Cardiac muscle cell (in vitro differentiated cells and primary cell): Measurements from ENCODE around the gene WBP1L. TPM values are rescaled to one million over a fixed set of nuclear protein-coding genes. Genes with fewer than 3 reads are reported as not detected.
A peak's percentile ranks its signal among the peaks of the same experiment; 100 is the strongest.

ENCODE experiments used
- DNase-seq, 2 donors: peaks; one replicate each; pipeline versions ENCODE4 v3.0.0 to v3.0.0-alpha.2; 2010 to 2017; ENCODE audit warnings: low read depth in 1 of 2, low spot score in 1 of 2
- H3K27ac ChIP-seq: fragments of 200-600 bp; sonication (generic); 2 replicates; pipeline ENCODE4 v1.5.1; 2016
- H3K27me3 ChIP-seq: fragments of 200-600 bp; sonication (generic); 2 replicates; pipeline ENCODE4 v1.6.0; 2016; ENCODE audit warnings: control low read depth
- H3K36me3 ChIP-seq: fragments of 200-600 bp; sonication (generic); 2 replicates; pipeline ENCODE4 v1.5.1; 2016; ENCODE audit warnings: control low read depth
- H3K4me1 ChIP-seq: fragments of 200-600 bp; sonication (generic); 2 replicates; pipeline ENCODE4 v1.8.1; 2017; ENCODE audit warnings: low read depth, mild to moderate bottlenecking, mixed run types
- H3K4me3 ChIP-seq: fragments of 200-600 bp; sonication (generic); 2 replicates; pipeline ENCODE4 v1.5.1; 2016; ENCODE audit warnings: mild to moderate bottlenecking
- H3K9me3 ChIP-seq: fragments of 200-600 bp; sonication (generic); 2 replicates; pipeline ENCODE4 v1.5.1; 2017; ENCODE audit warnings: low read depth, mild to moderate bottlenecking, control low read depth
- polyA plus RNA-seq: library from polyadenylated mRNA; unstranded; fragments of >200 nt; fragmentation: Nextera tagmentation; extraction: Ambion mirVana; gene quantifications from 2 replicates; pipeline ENCODE4 v1.2.1, GENCODE V29; 2016
- total RNA-seq: library from RNA; depleted of rRNA; stranded (reverse); fragments of >200 nt; gene quantifications from 2 replicates; pipeline ENCODE4 v1.2.3, GENCODE V29; 2016
- TF ChIP-seq, protein P1 (sequence below): IDR thresholded peaks from 2 replicates; pipeline ENCODE4 v1.5.1; 2012; ENCODE audit warnings: low read depth, mild to moderate bottlenecking, low read length

WBP1L gene
- total and polyA plus RNA-seq, 2 experiments from 2014 or later: 14.2 to 43.9 TPM

DNA sequence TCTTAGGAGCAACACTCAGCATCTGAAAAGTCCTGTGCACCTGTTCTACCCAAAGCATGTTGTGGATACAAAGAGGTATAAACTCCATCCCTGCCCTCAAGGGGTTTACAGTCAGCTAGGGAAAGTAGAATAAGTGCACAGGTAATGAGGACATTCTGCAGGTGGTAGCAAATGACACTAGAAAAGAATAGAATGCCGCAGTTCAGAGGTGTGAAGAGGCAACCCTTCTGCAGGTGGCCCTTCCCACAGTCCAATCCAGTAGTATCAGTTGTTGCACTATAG is 36.7 kb downstream of the WBP1L start:
- Histone ChIP-seq H3K4me3 (no peak overlapping the region), H3K36me3 (no peaks in the 10 kb centered on the region), H3K4me1 (peaks cover 72% of the 10 kb centered on the region), H3K27ac (no peak overlapping the region), H3K9me3 (no peaks in the 10 kb centered on the region), H3K27me3 (no peaks in the 10 kb centered on the region)
- no peak for DNase-seq
- TF ChIP-seq, protein P1, sequence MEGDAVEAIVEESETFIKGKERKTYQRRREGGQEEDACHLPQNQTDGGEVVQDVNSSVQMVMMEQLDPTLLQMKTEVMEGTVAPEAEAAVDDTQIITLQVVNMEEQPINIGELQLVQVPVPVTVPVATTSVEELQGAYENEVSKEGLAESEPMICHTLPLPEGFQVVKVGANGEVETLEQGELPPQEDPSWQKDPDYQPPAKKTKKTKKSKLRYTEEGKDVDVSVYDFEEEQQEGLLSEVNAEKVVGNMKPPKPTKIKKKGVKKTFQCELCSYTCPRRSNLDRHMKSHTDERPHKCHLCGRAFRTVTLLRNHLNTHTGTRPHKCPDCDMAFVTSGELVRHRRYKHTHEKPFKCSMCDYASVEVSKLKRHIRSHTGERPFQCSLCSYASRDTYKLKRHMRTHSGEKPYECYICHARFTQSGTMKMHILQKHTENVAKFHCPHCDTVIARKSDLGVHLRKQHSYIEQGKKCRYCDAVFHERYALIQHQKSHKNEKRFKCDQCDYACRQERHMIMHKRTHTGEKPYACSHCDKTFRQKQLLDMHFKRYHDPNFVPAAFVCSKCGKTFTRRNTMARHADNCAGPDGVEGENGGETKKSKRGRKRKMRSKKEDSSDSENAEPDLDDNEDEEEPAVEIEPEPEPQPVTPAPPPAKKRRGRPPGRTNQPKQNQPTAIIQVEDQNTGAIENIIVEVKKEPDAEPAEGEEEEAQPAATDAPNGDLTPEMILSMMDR: no peak

DNA sequence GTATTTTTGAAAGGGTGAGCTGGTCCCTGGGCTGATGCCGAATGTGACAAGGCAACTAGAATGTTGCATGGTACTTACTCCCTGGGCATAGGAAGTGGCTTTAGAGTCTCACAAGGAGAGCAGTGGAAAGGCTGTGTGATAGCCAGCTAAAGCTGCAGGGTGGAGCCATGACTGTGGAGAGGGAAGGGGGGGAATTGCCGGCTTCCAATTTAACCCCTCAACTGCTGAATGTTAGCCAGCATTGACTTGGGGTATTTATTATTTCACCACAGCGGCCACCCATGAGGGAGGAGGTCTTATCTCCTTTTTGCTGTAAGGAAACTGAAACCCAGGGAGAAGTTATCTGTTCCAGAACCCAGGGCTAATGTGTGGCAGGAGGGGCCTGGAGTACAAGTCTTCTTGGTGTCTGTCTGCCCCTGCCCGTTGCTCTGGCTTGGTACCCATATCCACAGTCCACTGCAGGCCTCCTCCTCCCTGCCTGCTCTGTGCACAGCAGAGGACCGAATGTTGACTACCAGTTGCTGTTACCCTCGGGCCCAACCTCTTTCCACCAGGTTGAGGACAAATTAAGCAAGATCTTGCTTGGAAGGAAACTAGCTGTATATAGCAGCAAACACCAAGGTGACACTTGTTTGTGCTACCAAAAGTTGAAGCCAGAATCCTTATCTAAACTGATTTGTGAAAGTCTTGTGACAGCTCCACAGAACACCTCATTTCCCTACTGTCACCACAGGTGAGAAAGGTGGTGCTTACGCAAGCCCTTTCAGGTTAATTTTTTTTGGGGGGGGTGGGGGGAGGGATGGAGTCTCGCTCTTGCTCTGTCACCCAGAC is 37.6 kb downstream of the WBP1L start:
- Histone ChIP-seq H3K36me3 (no peaks in the 10 kb centered on the region), H3K27ac (peak overlapping the region; percentile 43), H3K27me3 (no peaks in the 10 kb centered on the region), H3K4me3 (no peak overlapping the region), H3K9me3 (no peaks in the 10 kb centered on the region), H3K4me1 (peaks cover 64% of the 10 kb centered on the region)
- TF ChIP-seq, protein P1: no peak
- peak; percentile 63 to 74 for DNase-seq

DNA sequence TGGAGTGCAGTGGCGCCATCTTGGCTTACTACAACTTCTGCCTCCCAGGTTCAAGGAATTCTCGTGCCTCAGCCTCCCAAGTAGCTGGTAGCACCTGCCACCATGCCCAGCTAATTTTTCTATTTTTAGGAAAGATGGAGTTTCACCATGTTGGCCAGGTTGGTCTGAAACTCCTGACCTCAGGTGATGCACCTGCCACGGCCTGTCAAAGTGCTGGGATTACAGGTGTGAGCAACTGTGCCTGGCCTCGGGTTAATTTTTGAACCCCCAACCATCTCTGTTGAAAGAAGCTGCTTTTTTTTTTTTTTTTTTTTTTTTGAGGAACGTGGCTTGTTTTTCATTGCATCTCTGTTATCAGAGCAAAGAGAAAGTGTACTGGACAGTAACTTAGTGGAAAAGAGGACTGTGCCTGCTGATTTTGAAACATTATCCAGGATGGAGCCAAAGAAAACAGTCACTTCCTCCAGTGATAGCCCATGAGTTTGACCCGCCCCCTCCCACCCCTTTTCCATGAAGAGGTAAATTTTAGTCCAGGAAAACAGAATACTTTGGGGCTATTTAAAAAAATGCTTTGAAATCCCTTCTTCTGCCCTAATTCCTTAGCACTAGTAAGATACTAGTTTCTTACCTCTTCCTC is 38.3 kb downstream of the WBP1L start:
- Histone ChIP-seq H3K27me3 (no peaks in the 10 kb centered on the region), H3K27ac (no peak overlapping the region)

DNA sequence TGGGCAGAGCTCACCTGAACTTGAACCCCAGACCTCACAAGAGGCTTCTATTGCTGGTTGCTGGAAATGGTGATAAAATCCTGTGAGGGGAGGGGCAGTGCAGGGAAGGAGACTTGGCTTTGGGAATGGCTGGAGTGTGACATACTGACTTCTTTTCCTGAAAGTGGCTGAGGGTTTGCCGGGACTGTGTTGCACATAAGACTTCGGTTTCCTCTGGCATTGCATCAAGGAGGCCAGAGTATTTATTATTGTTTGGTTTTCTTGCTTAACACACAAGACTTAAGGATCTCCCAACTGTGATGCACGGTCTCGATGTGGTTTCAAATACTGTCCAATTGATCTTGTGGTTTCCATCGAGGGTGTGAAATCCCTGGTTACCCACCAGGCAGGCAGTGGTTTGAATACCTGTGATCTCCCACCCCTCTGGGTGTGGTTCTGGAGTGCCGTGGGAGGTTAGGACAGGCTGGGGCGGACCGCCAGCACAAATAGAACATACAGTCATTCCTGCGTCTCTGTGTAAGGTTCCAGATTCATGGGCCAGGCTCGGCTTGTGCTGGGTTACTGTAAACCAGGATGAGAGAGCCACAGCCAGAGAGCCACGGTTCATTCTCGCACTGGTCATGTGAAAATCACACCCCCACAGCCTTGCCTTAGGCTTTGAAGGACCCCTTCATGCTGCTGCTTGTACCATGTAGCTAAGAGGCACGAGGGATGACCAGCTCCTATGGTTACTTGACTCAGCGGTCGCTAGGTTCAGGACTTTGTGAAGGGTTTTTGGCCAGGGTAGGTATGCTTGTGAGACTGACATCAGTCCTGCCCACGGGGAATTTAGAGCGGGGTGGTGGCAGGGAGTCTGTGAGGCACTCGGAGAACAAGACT is 39.2 kb downstream of the WBP1L start:
- Histone ChIP-seq H3K4me3 (no peak overlapping the region), H3K27me3 (no peaks in the 10 kb centered on the region), H3K36me3 (no peaks in the 10 kb centered on the region), H3K9me3 (no peaks in the 10 kb centered on the region), H3K4me1 (peaks cover 50% of the 10 kb centered on the region), H3K27ac (no peak overlapping the region)
- TF ChIP-seq, protein P1: no peak
- DNase-seq: peak; percentile 50 to 92

More for the DNA sequence above, 38.3 kb downstream of the WBP1L start:
- Histone ChIP-seq H3K36me3 (no peaks in the 10 kb centered on the region), H3K9me3 (no peaks in the 10 kb centered on the region), H3K4me1 (peaks cover 58% of the 10 kb centered on the region), H3K4me3 (no peak overlapping the region)
- TF ChIP-seq, protein P1: no peak
- peak in 1 of 2 donors; percentile 87 for DNase-seq

DNA sequence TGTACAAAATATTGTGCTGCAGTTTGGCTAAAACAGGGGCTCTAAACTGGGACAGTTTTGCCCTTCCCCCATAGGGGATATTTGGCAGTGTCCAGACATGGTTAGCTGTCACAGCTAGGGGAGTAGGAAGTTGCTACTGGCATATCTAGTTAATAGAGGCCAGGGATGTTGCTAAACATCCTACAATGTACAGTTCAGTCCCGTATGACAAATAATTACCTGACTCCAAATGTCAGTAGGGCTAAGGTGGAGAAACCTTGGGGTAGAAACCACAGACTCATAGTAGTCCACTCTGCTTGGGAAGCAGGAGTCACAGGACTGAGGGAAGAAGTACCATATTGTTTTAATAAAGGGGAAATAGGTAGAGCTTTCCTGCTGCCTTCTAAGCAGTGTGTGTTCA is 39.8 kb downstream of the WBP1L start:
- Histone ChIP-seq H3K4me1 (peaks cover 44% of the 10 kb centered on the region), H3K36me3 (no peaks in the 10 kb centered on the region), H3K9me3 (no peaks in the 10 kb centered on the region), H3K27ac (no peak overlapping the region), H3K27me3 (no peaks in the 10 kb centered on the region), H3K4me3 (no peak overlapping the region)
- TF ChIP-seq, protein P1: no peak
- DNase-seq: no peak
